Fibroblast of peridontal ligament (primary cell): ENCODE results near the gene TUBGCP2.

Source experiments
- DNase-seq: peaks from one replicate; pipeline ENCODE4 v3.0.0-alpha.2; 2010; ENCODE audit errors: extremely low read depth

TUBGCP2 gene

GRCh38 chr10:133341983-133342382, 33.3 kb upstream of the TUBGCP2 start:
- no peak for DNase-seq

GRCh38 chr10:133339708-133340380, 31.2 kb upstream of the TUBGCP2 start:
- DNase-seq = no peak

DNA sequence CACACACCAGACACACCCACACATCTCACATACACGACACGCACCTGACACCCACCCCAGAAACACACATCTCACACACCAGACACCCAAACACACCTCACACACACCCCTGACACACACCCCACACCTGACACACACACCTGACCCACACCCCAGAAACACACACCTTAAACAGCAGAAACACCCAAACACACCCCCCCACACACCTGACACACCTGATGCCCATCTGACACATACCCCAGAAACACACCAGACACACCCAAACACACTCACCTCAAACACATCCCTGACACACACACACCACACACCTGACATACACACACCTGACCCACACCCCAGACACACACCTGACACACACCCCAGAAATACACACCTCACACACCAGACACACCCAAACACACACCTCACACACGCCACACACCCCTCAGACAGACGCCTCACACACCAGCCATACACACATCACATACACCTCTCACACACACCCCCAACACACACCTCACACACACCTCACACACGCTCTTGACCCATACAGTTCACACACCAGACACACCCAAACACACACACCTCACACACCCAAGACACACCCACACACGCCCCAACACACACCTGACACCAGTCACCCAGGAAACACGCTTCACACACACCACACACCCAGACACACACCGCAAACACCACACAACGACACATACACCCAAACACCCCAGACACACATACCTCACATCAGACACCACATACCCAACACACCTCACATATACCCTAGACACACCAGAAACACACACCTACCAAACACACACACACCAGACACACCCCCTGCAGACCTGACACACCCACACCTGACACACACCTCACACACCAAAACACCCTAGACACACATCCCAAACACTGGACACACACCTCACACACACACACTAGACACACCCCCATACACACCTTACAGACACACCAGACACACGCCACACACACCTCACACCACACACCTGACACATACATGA, 29.7 kb upstream of the TUBGCP2 start:
- no peak for DNase-seq

DNA sequence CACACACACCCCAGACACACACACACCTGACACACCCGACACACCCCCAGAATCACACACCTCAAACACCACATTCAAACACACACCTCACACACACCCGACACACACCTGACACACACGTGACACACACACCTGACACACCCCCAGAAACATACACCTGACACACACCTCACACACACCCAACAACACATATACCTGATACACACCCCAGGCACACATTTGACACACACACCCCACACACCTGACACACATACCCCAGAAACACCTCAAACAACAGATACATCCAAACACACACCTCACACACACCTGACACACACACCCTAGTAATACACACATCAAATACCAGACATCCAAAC, 28.7 kb upstream of the TUBGCP2 start:
- DNase-seq = no peak

DNA sequence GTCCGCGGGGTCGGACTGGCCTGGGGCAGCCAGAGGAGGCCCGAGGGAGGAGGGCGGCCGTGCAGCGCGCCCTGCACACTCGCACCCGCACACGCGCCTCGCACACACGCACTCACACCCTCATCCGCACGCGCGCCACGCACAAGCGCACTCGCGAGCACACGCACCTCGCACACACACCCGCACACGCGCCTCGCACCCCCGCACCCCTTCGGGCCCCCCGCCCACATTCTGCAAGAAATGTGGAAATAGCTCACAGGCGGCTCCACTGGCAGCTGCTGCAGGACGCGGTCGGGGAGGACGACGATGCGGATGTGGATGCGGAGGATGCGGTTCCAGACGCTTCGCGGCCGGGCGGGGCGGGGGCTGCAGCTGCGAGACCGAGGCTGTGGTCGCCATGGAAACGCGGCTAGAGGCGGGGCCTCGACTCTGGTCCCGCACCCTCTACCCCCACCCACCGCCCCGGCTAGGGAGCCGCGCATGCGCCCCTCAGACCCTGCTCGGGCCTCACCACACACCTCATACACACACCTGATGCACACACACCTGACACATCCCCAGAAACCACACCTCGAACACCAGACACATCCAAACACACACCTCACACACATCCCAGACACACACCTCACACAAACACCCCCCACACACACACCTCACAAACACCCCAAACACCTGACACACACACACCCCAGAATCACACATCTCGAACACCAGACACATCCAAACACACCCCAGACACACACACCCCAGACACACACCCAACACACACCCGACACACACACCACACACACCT, 28.1 kb upstream of the TUBGCP2 start, which contains the start of gene CALY:
Gene CALY, minus strand, starts transcription at position 320 of the 793 bp plus-strand sequence. CDS start 7,907 bp downstream, outside the sequence.
- no peak for DNase-seq

- no peak for DNase-seq
These were observed 27.5 kb upstream of the TUBGCP2 start for GRCh38 chr10:133336118-133336576.

GRCh38 chr10:133335246-133336117, 26.8 kb upstream of the TUBGCP2 start:
- peak; percentile 64 for DNase-seq

DNA sequence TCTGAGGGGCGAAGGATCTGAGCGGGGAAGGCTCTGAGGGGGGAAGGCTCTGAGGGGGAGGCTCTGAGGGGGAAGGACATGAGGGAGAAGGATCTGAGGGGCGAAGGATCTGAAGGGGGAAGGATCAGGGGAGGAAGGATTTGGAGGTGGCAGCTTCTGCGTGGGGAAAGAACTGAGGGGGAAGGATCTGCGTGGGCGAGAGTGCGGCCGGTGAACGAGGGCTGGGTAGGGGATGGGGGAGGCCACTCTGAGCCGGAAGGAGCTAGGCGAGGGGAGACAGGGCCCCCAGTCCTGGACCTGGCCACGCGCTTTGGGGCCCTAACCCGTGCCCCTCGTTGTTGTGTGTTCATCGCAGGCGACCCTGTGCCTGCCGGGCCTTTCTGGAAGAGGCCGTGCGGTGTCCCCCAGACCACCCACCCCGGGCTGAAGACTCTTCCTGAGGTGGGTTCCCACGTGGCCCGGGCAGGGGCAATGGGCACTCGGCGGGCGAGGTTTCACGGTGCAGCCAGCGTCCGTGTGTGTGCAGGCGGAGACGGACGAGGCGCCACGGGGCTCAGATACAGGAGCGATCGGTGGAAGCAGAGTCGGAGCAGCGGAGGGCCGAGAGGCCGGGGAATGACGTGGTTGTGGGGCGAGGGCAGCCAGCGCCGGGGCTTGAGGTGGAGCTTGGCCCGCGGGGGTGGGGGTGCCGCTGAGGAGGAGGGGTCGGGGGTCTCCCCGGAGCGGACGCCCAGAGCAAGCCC, 26.0 kb upstream of the TUBGCP2 start:
- DNase-seq = no peak

- no peak for DNase-seq
These were observed 24.4 kb upstream of the TUBGCP2 start for GRCh38 chr10:133332936-133333699.

DNA sequence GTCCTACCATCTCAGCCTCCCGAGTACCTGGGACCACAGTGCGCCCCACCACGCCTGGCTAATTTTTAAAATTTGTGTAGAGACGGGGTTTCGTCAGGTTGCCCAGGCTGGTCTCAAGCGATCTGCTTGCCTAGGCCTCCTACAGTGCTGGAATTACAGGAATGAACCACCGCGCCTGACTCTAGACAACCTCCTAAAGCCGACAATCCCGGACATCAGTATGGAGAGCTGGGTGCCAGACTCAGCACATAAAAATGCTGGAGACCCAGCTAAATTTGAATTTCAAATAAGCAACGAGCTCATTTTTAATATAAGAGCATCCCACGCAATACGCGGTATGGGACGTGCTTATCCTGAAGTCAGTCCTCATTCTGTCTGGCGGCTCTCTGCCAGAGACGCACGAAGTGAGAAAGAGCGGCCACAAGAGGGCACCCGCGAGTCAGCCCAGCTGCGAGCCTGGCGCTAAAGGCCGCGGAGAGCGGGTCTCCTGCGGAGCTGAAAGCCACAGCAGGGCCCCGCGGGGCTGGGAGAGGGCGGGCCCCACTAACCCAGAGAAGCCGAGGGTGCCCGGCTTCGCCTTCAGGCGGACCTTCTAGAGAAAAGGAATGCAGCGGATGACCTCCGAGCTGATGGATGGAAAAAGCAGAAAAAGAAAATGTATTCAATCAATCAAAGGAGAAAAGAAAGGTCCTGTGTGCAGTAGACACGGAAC, 21.0 kb upstream of the TUBGCP2 start:
- DNase-seq = peak; percentile 80

DNA sequence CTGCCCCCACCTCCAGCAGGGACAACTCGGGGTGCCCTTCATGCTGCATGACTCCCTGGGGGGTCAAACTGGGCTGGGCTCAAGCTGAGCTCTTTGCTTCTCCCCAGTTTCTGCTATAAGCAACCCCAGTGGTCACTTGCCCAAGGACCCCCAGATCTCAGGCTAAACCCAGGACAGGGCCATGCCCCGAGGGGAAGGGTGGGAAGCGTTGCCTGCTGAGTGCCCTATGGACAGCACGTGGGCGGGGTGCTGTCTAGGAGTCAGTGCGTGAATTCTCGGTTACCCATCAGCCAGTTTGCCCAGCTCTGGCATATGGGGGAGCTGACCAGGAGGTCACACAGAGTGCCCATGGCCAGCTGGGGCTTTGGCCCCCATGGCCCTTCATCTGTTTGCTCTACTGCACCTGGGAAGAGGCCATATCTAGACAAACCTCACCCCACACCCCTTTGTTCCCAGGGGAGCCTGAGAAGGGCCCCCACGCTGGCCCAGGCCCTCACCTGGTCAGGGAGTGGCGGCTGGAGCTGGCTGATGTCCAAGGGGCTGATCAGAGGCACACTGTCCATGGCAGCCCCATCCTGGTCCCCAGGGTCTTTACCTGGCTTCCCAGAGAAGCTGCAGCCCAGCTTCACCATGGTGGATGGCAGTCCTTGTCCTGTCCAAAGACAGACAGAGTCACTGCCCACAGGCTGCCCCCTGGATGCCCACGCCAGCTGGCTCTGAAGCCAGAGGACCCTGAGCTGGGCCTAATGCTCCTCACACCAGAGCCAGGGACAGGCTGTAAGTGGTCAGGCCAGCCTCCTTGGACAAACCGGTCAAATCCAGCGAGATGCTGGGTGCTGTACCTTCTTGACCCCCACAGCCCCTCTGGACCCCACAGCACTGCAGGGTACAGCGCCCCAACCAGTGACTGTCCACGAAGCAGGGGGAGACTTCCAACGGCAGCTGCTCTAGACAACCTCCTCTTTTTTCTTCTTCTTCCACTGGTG, 20.0 kb upstream of the TUBGCP2 start:
- no peak for DNase-seq

DNA sequence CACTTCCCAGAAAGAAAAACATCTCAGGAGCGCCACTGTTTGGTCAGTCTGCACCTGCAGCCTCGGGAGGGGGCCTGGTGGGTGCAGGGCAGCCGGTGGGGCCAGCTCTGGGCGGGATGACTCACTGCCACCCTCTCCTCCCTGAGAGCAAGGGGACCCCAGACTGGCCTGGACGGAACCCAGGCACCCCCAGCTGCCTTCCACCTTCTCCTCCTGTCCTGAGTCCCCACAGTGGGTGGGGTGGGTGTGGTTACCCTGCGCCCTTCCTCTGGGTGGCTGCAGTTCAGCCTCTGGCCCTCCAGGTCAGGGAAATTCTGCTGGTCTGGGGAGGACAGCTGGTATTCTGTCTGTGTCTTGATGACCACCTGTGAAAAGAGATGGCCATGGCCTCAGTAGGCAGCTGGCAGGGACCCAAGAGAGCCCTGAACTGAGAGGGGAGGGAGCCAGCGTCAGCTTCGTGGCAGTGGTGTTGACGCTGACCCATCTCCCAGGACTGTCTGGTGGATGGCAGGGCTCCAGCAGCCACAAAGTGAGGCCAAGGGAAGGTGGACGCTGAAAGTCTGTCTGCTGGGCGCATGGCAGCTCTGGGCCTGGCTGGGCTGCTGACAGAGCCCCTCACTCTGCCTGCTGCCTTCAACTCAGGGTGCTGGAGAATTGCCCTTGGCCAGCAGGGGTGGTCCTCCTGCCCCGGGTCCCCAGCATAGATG, 19.1 kb upstream of the TUBGCP2 start:
- no peak for DNase-seq

DNA sequence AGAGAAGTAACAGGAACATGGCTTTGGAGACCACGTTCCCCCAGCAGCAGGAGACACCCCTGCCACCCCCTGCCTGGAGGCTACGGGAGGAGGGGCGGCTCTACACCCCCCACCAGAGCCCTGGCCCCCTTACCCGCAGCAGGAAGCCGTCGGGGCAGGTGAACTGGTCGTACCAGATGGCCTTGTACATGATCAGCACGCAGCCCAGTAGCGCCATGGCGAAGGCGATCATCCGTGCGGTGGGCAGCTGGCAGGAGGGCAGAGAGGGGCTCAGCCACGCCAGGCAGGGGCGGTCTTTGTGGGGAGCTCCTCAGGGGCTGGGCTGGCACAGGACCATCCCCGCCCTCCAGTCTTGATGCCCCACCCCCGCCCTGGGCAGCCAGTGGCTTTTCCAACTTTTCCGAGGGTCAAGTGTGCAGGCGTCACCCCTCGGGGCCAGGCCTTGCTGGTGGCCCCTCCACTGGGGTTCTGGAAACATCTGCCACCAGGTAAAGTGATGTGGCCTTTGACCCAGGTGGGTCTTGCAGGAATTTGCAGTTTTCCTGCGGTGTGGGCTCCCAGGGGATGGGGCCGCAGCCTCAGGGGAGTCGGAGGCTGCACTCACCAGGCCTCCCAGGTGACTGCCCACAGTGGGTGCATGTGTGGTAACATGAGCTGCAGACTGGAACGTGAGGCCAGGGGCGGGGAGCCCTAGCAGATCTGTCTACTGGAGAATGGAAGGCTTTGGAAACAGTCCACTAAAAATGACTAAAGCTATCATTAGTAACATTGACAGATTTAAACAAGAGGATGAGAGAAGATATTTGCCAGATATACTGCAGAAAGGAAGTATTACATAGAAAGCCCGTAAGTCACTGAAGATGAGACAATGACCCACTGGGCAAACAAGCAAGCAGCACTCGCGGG, 18.3 kb upstream of the TUBGCP2 start:
- no peak for DNase-seq

GRCh38 chr10:133326223-133326551, 17.5 kb upstream of the TUBGCP2 start:
- no peak for DNase-seq

- no peak for DNase-seq
These were observed 17.0 kb upstream of the TUBGCP2 start for GRCh38 chr10:133325440-133326222.
